Aorta (tissue), 5 donors: Measurements from ENCODE around the gene MYCBP2. TPM values are rescaled to one million over a fixed set of nuclear protein-coding genes. Genes with fewer than 3 reads are reported as not detected.
"Not testable (repeated sequence)": the region's sequence is repeated elsewhere in the genome, so short reads cannot be mapped to it uniquely, and the experiment has no call there.

Experiments used
- ATAC-seq: fragments of 200-7000 bp; cut with Tn5 transposase; one replicate; pipeline ENCODE4 v1.9.1; 2022; ENCODE audit warnings: moderate library complexity; ENCODE audit not compliant: low FRiP score
- DNase-seq, 2 donors: peaks; one replicate each; pipeline ENCODE4 v3.0.0-alpha.2; 2020
- H3K27ac ChIP-seq, 2 donors: one replicate each; pipeline ENCODE4 v1.5.1; 2013; ENCODE audit warnings: low read length in 2 of 2, mild to moderate bottlenecking in 2 of 2, moderate library complexity in 2 of 2, control low read depth in 1 of 2, inconsistent platforms in 1 of 2, low read depth in 1 of 2
- H3K27me3 ChIP-seq, 2 donors: one replicate each; pipeline ENCODE4 v1.6.1; 2013; ENCODE audit warnings: control low read depth in 1 of 2, low read length in 1 of 2, mild to moderate bottlenecking in 1 of 2, moderate library complexity in 1 of 2; ENCODE audit not compliant: insufficient read depth in 2 of 2, control insufficient read depth in 1 of 2
- H3K36me3 ChIP-seq, 2 donors: one replicate each; pipeline ENCODE4 v1.6.1; 2013; ENCODE audit warnings: control low read depth in 1 of 2, low read length in 1 of 2, mild to moderate bottlenecking in 1 of 2; ENCODE audit not compliant: insufficient read depth in 2 of 2, control insufficient read depth in 1 of 2
- H3K4me1 ChIP-seq, 2 donors: one replicate each; pipeline ENCODE4 v1.6.1; 2013; ENCODE audit warnings: low read length in 2 of 2, control low read depth in 1 of 2, mild to moderate bottlenecking in 1 of 2, moderate library complexity in 1 of 2; ENCODE audit not compliant: insufficient read depth in 2 of 2, control insufficient read depth in 1 of 2
- H3K4me3 ChIP-seq, 2 donors: one replicate each; pipeline ENCODE4 v1.5.1; 2013; ENCODE audit warnings: low read length in 2 of 2, control low read depth in 1 of 2, mild to moderate bottlenecking in 1 of 2
- H3K9me3 ChIP-seq: one replicate; pipeline ENCODE4 v1.6.1; 2013; ENCODE audit warnings: mild to moderate bottlenecking, low read length; ENCODE audit not compliant: control insufficient read depth
- WGBS, 2 donors: extraction: QIAGEN DNeasy Blood & Tissue Kit; methylation state at CpG; one replicate each; pipeline ENCODE4 v1.1.7; 2013; 5-methylcytosine and 5-hydroxymethylcytosine counted together
- intact Hi-C, 2 donors: fragments of 100-400 bp; cut with DNase I; formaldehyde crosslinking; loops; one replicate each; pipeline versions ENCODE4 v1.14.2 to v1.15.0; 2022
- polyA plus RNA-seq, 2 donors: library from polyadenylated mRNA; stranded (reverse); fragments of 200-250 nt; gene quantifications; one replicate each; pipeline ENCODE4 v1.2.3, GENCODE V29; 2013
- total RNA-seq, 2 donors: library from RNA; stranded (reverse); fragmentation: NEBNext Ultra II Directional; extraction: Animal tissue kit (Norgen Biotek cat#: 25700); gene quantifications; one replicate each; pipeline ENCODE4 v1.2.1, GENCODE V29; 2021
- donor health status: healthy with polysubstance abuse.
- donor health status: Bipolar disorder and iron deficiency.
- donor health status: DM: no; HTN: no; CAD: no.
- donor health status: DM: no; HTN: no; CAD: no.
- donor health status: DM: yes; HTN: yes; CAD: no.

The MYCBP2 gene
- total and polyA plus RNA-seq, 4 donors: 8.1 to 166 (median 96.1) TPM

GRCh38 chr13:77347351-77347750, 20.5 kb upstream of the MYCBP2 start:
- 96 to 99% methylated on average over 3 of the region's 3 CpGs for WGBS, 2 donors
- H3K27me3 ChIP-seq, H3K36me3 ChIP-seq, H3K27ac ChIP-seq, ATAC-seq, H3K9me3 ChIP-seq, intact Hi-C loops, H3K4me3 ChIP-seq, H3K4me1 ChIP-seq, DNase-seq: not testable (repeated sequence)

GRCh38 chr13:77345150-77345780, 18.4 kb upstream of the MYCBP2 start:
- ATAC-seq (no peak), DNase-seq (no peak)
- H3K4me3 ChIP-seq: no peak overlapping the region
- 71 to 79% methylated on average over 2 of the region's 2 CpGs for WGBS, 2 donors
- no peaks in the 10 kb centered on the region for H3K9me3 ChIP-seq
- no peaks in the 10 kb centered on the region for H3K27me3 ChIP-seq
- H3K36me3 ChIP-seq: no peaks in the 10 kb centered on the region
- H3K4me1 ChIP-seq: no peaks in the 10 kb centered on the region
- intact Hi-C loops: no loop called here
- no peak overlapping the region for H3K27ac ChIP-seq

- WGBS, 2 donors: 81% methylated on average over 4 of the region's 4 CpGs
- no peaks in the 10 kb centered on the region for H3K36me3 ChIP-seq
- H3K27me3 ChIP-seq: peaks cover 0 to 2% of the 10 kb centered on the region in 2 donors
- ATAC-seq (no peak), DNase-seq (no peak)
- intact Hi-C loops: no loop called here
- no peak overlapping the region for H3K27ac ChIP-seq
- H3K4me3 ChIP-seq: no peak overlapping the region
- no peaks in the 10 kb centered on the region for H3K4me1 ChIP-seq
- H3K9me3 ChIP-seq: no peaks in the 10 kb centered on the region
Measured at GRCh38 chr13:77343841-77344240, 16.9 kb upstream of the MYCBP2 start.

GRCh38 chr13:77339408-77339807, 12.5 kb upstream of the MYCBP2 start:
- WGBS, 2 donors: 77 to 84% methylated on average over 2 of the region's 2 CpGs
- no peaks in the 10 kb centered on the region for H3K36me3 ChIP-seq
- H3K4me3 ChIP-seq: no peak overlapping the region
- no peaks in the 10 kb centered on the region for H3K4me1 ChIP-seq
- intact Hi-C loops: no loop called here
- no peak for DNase-seq
- no peak overlapping the region for H3K27ac ChIP-seq
- ATAC-seq: no peak
- H3K27me3 ChIP-seq: peaks cover 0 to 2% of the 10 kb centered on the region in 2 donors
- no peaks in the 10 kb centered on the region for H3K9me3 ChIP-seq

- DNase-seq (no peak), ATAC-seq (no peak)
- intact Hi-C loops: no loop called here
- Histone ChIP-seq H3K4me3 (no peak overlapping the region), H3K36me3 (no peaks in the 10 kb centered on the region), H3K27me3 (peaks cover 0 to 2% of the 10 kb centered on the region in 2 donors), H3K4me1 (no peaks in the 10 kb centered on the region), H3K9me3 (no peaks in the 10 kb centered on the region), H3K27ac (no peak overlapping the region)
- WGBS, 2 donors: 37 to 57% methylated on average over 6 of the region's 6 CpGs
Measured at GRCh38 chr13:77338961-77339401, 12.1 kb upstream of the MYCBP2 start.

- Histone ChIP-seq H3K4me3 (no peak overlapping the region), H3K27ac (no peak overlapping the region)
- intact Hi-C loops: no loop called here
Measured at GRCh38 chr13:77338329-77338728, 11.4 kb upstream of the MYCBP2 start.

GRCh38 chr13:77337159-77337558, 10.3 kb upstream of the MYCBP2 start:
- no peaks in the 10 kb centered on the region for H3K4me1 ChIP-seq
- intact Hi-C loops: no loop called here
- ATAC-seq: no peak
- H3K27ac ChIP-seq: no peak overlapping the region
- no peak for DNase-seq
- no peaks in the 10 kb centered on the region for H3K9me3 ChIP-seq
- H3K27me3 ChIP-seq: peaks cover 0 to 2% of the 10 kb centered on the region in 2 donors
- no peak overlapping the region for H3K4me3 ChIP-seq
- WGBS, 2 donors: 78 to 80% methylated on average over 3 of the region's 3 CpGs
- H3K36me3 ChIP-seq: no peaks in the 10 kb centered on the region

More at GRCh38 chr13:77338329-77338728, 11.4 kb upstream of the MYCBP2 start:
- Histone ChIP-seq H3K9me3 (no peaks in the 10 kb centered on the region), H3K36me3 (no peaks in the 10 kb centered on the region), H3K4me1 (no peaks in the 10 kb centered on the region), H3K27me3 (peaks cover 0 to 2% of the 10 kb centered on the region in 2 donors)
- no peak for DNase-seq
- 89 to 93% methylated on average over 2 of the region's 2 CpGs for whole genome bisulfite sequencing, 2 donors
- ATAC-seq: no peak

- no peak for DNase-seq
- H3K4me3 ChIP-seq: no peak overlapping the region
- intact Hi-C loops: no loop called here
- H3K4me1 ChIP-seq: no peaks in the 10 kb centered on the region
- H3K27me3 ChIP-seq: peaks cover 0 to 2% of the 10 kb centered on the region in 2 donors
- H3K27ac ChIP-seq: no peak overlapping the region
- H3K36me3 ChIP-seq: no peaks in the 10 kb centered on the region
- H3K9me3 ChIP-seq: no peaks in the 10 kb centered on the region
- ATAC-seq: no peak
Measured at GRCh38 chr13:77335543-77335942, 8.6 kb upstream of the MYCBP2 start.

- intact Hi-C loops: no loop called here
- Histone ChIP-seq H3K4me3 (no peak overlapping the region), H3K27me3 (no peaks in the 10 kb centered on the region), H3K36me3 (no peaks in the 10 kb centered on the region), H3K27ac (no peak overlapping the region), H3K9me3 (no peaks in the 10 kb centered on the region), H3K4me1 (no peaks in the 10 kb centered on the region)
- no peak for DNase-seq
- 61 to 71% methylated on average over 4 of the region's 4 CpGs for WGBS, 2 donors
- ATAC-seq: no peak
Measured at GRCh38 chr13:77333594-77333993, 6.7 kb upstream of the MYCBP2 start.
